ENCODE results near the gene HK2.
"Not testable (repeated sequence)": the region's sequence is repeated elsewhere in the genome, so short reads cannot be mapped to it uniquely, and the experiment has no call there.

HK2 gene

DNA sequence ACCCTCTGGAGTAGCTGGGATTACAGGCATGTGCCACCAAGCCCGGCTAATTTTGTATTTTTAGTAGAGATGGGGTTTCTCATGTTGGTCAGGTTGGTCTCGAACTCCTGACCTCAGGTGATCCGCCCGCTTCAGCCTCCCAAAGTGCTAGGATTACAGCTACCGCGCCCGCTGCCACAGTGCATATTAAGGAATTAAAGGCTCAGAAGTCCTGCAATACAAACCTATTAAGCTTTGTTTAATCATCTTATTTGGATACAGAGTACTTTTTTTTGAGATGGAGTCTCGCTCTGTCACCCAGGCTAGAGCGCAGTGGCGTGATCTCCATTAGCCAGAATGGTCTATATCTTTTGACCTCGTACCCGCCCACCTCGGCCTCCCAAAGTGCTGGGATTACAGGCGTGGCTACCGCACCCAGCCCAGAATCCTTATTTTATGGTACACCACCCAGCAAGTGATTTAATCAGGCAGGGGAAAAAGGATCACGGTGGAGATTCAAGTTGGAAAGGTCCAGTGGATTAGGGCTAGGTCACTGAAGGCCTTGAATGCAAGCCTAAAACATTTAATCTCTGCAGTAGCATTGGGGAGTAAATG, 21.3 kb downstream of the HK2 start:
- DNase-seq; intact Hi-C loops (cut with DNase I): not testable (repeated sequence)

DNA sequence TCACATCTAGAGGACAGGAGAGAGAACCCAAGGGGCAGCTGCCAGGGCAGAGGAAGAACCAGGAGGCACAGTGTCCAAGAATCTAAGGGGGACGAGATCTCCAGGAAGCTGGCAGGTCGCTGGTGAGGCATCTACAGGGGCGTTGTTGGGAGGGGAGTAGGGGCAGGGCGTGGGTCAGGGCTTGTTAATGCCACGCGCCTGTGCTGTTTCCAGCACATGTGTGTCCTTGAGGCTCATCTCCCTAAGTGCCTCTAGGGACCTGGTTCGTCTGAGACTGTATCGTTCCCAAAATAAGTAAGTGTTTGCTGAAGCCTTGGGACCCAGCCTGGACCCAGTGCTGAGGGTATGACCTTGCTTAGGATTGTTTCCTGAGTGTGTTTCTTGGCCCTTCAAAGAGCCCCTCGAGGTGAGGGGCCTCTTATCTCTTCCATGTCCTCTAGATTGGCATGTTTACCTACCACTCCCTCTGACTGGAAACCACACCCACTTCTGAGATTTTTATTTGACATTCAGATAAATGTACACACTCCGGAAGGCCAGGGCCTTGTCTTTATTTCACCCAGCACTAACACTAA, 22.2 kb downstream of the HK2 start:
- intact Hi-C loops (cut with DNase I): no loop called here
- DNase-seq: no peak

DNA sequence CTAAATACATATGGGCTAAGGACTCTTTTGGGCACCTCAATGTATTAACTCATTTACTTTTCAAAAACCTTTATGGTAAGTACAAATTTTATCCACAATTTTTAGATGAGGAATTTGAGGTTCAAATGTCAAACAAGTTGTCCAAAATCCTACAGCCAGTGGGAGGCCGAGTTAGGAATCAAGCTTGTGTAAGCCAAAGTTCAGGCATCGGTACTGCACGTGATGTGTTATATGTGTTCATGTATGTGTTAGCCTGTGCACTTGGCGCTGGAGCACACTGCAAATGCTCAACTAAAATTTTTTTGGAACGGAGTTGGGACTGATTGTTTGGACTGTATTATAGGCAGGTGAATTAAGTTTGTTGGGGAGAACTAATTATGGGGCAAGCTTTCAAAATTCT, 22.7 kb downstream of the HK2 start:
- no peak for DNase-seq
- intact Hi-C loops (cut with DNase I): no loop called here

DNA sequence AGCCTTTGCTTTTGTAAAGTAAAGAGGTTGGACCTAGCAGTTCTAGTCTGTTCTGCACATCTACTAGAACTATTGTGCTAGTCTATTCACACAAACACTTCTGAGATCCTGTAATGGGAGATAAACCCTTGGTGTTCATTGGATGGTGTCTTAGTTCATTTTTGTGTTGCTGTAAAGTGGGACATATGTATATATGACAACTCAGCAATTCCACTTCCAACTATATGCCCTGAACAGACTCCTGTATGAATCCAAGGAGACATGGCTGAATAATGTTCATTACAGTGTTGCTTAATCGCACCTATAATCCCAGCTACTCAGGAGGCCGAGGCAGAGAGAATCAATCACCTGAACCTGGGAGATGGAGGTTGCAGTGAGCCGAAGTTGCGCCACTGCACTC, 23.3 kb downstream of the HK2 start:
- DNase-seq: no peak
- intact Hi-C loops (cut with DNase I): no loop called here

DNA sequence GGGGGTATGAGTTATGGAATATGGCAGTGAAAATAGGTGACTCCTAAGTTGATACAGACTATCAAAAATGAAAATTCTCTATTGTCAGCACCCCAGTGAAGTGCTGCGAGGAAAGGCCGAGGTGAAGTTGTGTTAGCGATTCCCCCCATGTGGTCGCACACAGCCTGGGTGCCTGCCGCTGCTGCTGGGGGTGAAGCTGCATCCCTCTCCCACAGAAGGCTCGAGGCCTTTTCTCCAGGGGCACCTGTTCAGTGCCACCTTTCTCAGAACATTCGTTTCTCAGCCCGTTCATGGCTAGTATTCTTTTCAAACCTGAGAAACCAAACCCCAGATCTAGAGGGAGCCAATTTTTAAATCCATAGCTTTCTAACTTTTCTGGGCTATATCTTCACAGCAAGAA, 23.8 kb downstream of the HK2 start:
- intact Hi-C loops (cut with DNase I): no loop called here
- no peak for DNase-seq

DNA sequence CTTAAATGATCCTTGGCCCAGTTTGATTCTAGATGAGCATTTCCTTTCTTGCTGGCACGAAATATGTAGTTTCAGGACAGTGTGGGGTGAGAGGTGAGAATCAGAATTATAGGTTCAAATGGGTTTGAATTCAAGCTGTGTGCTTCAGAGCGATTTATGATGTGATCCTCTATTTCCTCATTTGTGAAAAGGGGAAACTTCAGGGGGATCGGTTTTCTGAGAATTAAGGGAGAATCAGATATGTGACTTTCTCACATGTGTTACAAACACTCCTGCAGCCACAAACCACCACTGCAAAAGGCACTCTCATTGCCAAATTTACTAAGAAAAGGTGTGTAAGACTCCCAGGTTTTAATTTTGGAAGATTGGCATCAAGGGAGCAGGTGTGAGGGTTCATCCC, 24.4 kb downstream of the HK2 start:
- intact Hi-C loops (cut with DNase I): no loop called here

DNA sequence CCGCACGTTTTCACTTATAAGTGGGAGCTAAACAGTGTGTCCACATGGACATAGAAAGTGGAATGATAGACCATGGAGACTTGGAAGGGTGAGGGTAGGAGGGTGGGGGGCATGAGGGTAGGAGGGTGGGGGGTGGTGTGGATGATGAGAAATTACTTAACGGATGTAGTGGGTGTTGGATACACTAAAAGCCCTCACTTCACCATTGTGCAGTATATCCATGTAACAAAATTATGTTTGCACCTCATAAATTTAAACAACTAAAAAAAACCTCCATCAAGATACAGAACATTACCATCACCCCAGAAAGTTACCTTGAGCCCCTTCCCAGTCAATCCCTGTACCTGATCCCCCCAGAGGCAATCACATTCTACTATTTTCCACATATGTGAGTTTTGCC, 26.2 kb downstream of the HK2 start:
- no peak for DNase-seq
- intact Hi-C loops (cut with DNase I): no loop called here

More for the DNA sequence above, 24.4 kb downstream of the HK2 start:
- DNase-seq: no peak

DNA sequence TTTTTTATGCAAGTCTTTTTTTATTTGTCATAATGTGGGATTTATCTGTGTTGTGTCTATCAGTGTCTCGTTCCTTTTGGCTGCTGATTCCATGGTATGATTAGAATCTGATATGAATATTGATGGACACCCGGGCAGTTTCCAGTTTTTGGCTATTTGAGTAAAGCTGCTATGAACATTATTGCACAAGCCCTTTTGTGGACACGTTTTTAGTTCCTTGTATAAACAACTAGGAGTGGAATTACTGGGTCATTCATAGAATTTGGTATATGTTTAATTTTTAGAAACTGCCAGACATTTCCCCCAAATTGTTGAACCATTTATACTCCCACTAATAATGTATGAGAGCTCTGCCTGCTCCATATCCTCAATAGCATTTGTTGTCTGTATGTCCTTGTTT, 26.6 kb downstream of the HK2 start:
- intact Hi-C loops (cut with DNase I): no loop called here
- no peak for DNase-seq

DNA sequence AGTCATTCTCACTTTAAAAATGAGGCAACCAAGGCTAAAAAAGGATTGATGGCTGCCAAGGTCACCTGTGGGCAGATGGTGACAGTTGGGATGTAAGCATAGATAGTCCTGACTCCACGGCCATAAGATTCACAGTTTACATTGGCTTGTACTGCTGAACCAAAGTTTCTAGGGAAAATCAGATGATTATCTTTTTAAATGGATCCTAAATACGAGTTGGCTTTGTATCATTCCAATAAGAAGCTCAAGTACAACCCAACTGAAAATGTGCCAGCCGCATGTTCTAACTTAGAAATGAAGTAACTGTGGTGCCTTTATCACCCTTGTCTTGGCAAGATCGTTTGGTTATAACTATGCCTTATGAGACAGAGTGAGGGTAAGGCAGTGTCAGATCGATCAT, 27.6 kb downstream of the HK2 start:
- no peak for DNase-seq
- intact Hi-C loops (cut with DNase I): no loop called here

DNA sequence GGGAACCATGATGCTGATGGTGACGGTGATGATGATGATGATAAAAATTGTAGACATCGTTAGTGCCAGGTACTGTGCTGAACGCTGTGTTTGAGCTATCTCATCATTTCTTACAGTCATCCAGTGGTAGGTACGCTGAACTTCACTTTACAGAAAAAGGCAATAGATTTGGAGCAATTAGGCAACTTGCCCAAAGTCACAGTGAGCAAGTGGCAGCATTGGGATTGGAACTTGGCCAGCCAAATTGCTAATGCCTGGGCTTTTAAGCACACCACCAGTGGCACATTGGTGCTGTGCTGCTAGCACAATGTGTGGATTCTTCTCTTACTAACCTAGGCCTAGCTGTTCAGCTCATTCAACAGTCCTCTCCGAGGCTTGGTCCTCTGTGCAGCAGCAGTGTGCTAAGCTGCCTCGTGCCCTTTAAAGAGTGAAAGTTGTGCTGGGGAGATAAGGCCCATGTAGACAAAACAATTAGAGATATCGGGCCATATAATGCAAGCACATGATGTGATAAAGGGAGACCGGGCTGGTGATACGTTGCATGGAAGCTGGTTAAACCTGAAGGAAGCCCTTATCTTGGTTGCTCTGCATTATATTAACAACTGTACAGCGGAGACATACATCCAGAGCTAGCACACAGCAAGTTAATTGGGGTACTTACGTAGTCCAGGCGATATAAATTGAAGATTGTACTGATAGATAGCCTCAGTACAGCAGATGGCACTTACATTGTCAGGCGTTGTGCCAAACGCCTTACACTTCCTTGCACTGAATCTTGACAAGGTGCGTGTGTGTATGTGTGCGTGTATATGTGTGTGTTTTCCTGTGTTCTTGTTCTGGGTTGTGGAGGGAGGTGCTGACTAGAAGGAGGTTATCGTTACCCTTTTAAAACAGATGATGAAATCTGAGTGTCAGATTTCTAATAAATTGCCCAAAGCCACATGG, 28.4 kb downstream of the HK2 start:
- no peak for DNase-seq
- intact Hi-C loops (cut with DNase I): no loop called here

DNA sequence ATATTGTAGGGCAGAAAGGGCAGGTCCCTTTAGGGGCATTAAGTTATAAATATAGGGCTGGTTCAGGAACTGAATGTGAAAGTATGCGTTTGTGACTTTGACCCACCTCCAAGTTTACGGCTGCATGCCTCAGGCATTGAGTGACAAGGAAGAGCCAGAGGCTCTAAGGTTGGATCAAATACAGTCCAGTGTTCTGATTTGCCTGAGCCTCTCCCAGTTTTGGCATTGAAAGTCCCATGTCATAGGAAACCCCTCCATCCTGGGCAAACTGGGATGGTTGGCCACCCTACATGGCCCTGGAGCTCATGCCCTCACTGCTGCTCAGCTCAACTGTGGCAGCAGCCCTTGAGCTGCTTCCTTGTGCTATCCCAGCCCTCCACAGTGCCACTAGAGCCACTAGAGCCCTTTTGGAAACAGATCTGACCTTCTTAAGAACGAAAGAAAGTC, 29.9 kb downstream of the HK2 start:
- intact Hi-C loops (cut with DNase I): no loop called here

DNA sequence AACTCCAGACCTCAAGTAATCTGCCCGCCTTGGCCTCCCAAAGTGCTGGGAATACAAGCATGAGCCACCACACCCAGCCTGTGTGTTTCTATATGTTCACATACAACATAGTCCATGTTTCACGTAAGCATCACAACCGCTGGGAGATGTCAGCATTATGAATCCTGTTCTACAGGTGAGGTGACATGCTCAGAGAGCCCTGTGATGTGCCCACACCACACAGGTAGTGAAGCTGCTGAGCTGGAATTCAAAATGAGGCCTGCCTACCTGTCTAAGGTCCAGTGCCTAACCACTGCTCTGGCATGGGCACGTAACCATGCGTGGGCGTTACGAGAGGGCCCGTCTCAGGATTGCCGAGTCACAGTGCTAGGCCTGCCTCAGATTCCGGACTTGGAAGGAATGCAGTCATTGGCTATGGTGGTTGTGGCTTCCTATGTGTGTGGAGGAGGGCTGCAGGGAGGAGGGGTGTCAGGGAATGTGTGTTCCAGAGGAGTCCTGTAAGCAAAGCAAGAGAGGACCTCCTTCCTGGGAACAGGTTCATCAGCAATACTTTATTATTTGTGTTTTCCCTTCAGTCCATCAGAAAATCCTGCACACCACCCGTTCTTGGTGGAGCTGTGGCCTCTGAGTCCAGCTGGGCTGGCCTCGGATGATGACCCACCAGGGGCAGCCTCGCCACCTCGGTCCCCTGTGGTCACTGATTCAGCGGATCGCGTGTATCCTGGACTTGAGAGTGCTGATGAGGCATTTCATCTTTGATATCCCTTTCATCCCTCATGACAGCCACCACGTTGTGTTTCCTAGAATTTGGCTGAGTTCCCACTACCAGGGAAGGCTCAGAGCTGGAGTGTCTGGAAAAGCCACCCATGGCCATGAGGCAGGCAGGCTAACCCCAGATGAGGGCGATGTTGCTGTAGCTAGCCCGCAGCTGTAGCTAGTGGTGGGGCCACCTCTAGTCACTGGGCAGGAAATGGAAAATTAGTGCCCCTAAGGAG, 31.1 kb downstream of the HK2 start:
- no peak for DNase-seq
- intact Hi-C loops (cut with DNase I): no loop called here

More for the DNA sequence above, 29.9 kb downstream of the HK2 start:
- no peak for DNase-seq

DNA sequence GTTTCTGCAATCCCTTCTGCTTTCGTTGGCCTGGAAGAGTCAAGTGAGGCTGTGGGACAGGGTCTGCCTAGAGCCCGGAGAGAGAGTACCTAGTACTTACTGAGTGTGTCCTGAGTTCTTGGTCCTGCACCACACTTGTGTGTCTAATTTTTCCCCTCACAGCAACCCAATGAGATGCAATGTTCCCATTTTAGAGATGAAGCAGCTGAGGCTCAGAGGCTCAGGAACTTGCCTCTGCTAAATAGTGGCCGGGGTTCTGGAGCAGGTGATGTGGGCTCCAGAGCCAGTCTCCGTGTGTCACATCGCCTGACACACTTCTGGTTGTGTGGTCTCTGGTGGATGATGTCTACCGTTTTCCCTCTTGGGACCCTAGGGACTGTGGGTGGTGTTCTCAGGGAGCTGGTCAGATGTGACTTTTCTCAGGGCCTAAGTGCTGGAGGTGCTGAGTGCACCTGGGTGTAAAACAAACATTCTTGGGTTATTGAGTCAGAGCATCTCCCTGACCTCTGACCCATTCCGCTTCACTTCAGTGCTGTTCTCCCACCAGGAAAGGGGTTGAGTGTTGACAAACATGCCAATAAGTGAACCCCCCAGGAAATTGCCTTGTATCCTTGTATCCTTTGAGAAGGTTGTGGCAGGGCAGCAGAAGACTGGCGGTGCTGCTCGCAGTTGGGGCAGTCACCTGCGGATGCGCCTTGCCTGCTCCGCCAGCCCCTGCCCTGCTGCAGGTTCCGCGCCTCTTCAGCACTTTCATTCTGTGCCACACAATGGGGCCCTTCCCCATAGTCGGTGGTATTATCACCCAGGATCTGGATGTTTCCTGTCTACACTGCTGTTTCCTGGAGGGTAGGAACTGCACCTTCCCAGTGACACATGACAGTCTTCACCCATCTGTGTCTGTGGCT, 32.1 kb downstream of the HK2 start:
- intact Hi-C loops (cut with DNase I): no loop called here
- no peak for DNase-seq

DNA sequence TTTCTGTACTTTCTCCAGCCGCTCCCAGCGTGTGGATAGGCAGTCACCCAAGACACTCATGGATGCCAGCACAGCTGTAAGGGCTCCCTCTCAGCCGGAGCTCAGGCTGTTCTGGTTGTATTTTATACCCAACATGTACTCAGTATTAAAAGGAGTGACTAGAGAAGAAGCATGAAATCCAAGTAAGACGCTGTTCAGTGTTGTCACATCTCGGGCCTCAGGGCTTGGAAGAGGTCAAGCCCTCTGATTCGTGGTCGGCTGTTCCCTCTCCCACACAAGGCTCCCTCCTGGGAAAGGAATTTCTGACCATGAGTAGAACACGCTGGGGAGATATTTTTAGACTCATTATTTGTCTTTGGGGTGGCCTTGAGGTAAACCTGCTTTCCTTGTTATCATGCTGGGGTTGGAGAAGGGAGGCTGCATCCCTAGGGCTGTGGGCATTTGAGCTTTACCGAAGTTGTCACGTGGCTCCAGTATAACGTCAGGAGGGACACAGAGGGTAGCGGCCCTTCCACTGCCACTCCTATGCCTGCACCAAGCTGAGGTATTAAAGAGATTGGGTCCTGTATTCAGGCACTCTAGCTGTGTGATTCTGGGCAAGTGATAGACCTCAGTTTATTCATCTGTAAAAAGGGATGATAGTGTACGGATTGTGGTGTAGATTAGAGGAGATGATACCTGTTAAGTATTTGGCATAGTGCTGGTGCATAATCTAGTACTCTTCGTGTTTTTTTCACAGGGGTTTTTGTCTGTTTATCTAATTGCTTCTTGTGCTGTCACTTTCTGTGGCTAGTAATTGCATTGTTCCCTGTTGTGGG, 34.1 kb downstream of the HK2 start:
- DNase-seq: no peak
- intact Hi-C loops (cut with DNase I): no loop called here

DNA sequence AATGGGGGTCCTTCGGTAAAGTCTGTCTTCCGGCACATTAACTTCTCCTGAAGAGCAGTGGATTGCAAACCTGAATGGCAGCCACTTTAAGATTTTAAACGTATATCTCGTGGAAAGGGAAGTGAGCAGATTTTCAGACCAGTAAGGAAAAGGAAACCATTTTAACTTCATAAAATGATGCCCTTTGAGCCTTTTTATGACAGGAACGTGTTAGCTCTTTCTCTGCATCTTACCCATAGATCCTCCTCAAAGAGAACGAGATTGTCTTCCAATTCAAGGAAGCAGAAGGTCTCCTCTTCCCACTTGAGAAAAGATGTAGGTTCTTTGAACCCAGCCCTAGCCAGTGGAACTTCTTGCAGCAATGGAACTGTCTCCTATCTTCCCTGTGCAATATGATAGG, 35.6 kb downstream of the HK2 start:
- DNase-seq: no peak

DNA sequence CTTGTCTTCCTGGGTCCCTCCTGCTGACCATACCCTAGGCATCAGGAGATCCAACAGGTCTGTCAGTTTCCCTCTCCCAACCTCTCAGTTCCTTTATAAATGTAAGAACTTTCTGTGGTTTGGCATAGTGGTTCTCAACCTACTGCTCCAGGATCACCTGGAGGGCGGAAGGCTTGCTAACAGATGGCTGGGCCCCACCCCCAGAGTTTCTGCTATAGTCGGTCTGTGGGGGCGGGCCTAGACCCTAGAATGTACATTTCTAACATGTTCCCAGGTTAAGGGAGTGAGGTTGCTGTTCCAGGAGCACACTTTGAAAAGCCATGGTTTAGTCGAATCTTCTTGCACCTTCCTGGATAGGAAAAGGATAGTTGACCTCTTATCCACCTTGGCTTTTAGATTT, 37.0 kb downstream of the HK2 start:
- DNase-seq: no peak
- intact Hi-C loops (cut with DNase I): no loop called here

More for the DNA sequence above, 35.6 kb downstream of the HK2 start:
- intact Hi-C loops (cut with DNase I): no loop called here

DNA sequence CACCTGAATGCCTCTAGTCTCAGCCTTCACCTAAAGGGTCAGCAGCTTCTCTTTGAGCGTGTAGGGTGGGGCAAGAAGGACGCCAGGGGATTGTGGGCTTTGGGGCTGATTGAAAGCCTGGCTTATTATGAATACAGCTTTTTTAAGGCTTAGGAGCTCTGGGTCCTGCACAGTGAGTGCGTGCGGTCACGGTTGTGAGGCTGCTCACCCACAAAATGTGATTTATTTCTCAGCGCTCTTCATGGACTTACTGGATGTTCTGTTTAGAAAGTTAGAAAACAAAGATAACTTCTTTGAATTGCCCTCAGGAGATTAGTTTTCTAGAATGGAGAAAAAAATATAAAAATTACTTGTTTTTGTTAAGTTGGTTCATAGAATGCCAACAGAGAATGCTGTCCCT, 37.5 kb downstream of the HK2 start:
- intact Hi-C loops (cut with DNase I): no loop called here
- DNase-seq: no peak

Data from head of caudate nucleus (tissue), 42 donors.